Esophagus muscularis mucosa (tissue), 4 donors: Measurements from ENCODE around the gene SEC24B.

Experiments used
- CTCF ChIP-seq, 3 experiments: fragments of 200-600 bp in 2 of 3; fragments of 450-650 bp in 1 of 3; sonication (generic) in 2 of 3; IDR thresholded peaks; one replicate each; pipeline ENCODE4 v1.5.1; 2017 to 2019; ENCODE audit warnings: antibody characterized with exemption in 3 of 3, mild to moderate bottlenecking in 2 of 3, moderate library complexity in 1 of 3
- EP300 ChIP-seq: sonication (generic); formaldehyde crosslinking; IDR thresholded peaks from one replicate; pipeline ENCODE4 v1.6.1; 2017; ENCODE audit warnings: antibody characterized with exemption
- POLR2A ChIP-seq: fragments of 450-650 bp; IDR thresholded peaks from one replicate; pipeline ENCODE4 v1.6.1; 2017; ENCODE audit warnings: antibody characterized with exemption, moderate library complexity, mild to moderate bottlenecking, low read depth
- POLR2AphosphoS5 ChIP-seq, 2 donors: sonication (generic); formaldehyde crosslinking; IDR thresholded peaks; one replicate each; pipeline ENCODE4 v1.6.1; 2017; ENCODE audit warnings: antibody characterized with exemption in 2 of 2

GRCh38 chr4:109462802-109463201 lies 29.2 kb downstream of the SEC24B start:
- TF ChIP-seq CTCF (IDR thresholded peaks at IDR 0.05) (no peak), POLR2A (no peak), POLR2AphosphoS5 (IDR thresholded peaks at IDR 0.05) (no peak), EP300 (no peak)
